Astrocyte of the cerebellum (primary cell): Measurements from ENCODE around the gene PEX10.

Source experiments
- DNase-seq: peaks from one replicate; pipeline ENCODE4 v3.0.0-alpha.2; 2011; ENCODE audit warnings: low read depth
- H3K4me3 ChIP-seq: 2 replicates; pipeline ENCODE4 v1.5.1; 2011; ENCODE audit warnings: mild to moderate bottlenecking, low read depth, low read length, moderate library complexity
- in situ Hi-C: cut with HindIII; loops from 2 replicates; pipeline ENCODE4 v1.10.0; 2017; ENCODE audit warnings: low sequenced_read_pairs
- TF ChIP-seq, protein P1 (sequence below): IDR thresholded peaks from 2 replicates; pipeline ENCODE4 v1.5.1; 2012; ENCODE audit warnings: low read length, low read depth, moderate library complexity, mild to moderate bottlenecking; ENCODE audit errors: missing control alignments

Gene PEX10

DNA sequence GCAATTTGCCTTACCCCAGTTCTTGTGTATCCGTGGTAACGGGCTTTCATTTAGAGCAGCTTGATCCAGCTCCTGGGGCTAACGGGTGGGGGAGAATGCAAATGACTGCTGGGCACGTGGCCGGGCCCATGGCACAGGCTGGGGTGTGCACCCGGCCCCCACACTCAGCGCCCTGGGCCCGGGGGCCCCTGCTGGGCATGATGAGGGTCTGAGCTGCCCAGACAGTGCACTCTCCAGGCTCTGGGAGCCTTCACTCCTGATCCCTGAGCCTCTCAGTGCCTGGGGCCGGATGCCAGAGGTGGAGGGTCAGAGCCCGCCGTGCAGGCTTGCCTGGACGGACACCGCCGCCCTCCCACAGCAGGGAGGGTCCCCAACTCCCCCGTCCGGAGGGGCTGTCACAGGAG lies 20.1 kb upstream of the PEX10 start:
- DNase-seq = no peak
- no peak overlapping the region for H3K4me3 ChIP-seq
- in situ Hi-C loops = no loop called here
- TF ChIP-seq, protein P1, sequence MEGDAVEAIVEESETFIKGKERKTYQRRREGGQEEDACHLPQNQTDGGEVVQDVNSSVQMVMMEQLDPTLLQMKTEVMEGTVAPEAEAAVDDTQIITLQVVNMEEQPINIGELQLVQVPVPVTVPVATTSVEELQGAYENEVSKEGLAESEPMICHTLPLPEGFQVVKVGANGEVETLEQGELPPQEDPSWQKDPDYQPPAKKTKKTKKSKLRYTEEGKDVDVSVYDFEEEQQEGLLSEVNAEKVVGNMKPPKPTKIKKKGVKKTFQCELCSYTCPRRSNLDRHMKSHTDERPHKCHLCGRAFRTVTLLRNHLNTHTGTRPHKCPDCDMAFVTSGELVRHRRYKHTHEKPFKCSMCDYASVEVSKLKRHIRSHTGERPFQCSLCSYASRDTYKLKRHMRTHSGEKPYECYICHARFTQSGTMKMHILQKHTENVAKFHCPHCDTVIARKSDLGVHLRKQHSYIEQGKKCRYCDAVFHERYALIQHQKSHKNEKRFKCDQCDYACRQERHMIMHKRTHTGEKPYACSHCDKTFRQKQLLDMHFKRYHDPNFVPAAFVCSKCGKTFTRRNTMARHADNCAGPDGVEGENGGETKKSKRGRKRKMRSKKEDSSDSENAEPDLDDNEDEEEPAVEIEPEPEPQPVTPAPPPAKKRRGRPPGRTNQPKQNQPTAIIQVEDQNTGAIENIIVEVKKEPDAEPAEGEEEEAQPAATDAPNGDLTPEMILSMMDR = no peak

DNA sequence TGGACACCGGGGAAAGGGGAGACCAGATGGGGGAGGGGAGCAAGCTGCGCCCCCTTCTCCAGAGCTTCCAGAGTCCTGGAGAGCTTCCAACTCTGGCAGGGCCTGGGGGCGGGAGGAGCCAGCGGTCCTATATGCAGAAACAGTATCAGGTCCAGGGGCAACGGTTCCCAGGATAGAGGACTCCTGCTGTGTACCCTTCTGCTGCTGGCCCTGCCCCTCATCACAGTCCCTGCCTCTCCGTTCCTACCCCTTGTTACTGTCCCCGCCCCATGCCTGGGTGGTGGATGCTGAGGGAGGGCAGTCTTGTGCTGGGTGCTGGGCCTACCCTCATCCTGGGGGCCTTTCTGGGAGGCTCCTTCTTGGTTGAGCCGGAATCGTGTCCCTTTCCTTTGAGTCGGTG lies 19.2 kb upstream of the PEX10 start:
- in situ Hi-C loops = no loop called here
- no peak overlapping the region for H3K4me3 ChIP-seq
- TF ChIP-seq, protein P1 = no peak
- no peak for DNase-seq

DNA sequence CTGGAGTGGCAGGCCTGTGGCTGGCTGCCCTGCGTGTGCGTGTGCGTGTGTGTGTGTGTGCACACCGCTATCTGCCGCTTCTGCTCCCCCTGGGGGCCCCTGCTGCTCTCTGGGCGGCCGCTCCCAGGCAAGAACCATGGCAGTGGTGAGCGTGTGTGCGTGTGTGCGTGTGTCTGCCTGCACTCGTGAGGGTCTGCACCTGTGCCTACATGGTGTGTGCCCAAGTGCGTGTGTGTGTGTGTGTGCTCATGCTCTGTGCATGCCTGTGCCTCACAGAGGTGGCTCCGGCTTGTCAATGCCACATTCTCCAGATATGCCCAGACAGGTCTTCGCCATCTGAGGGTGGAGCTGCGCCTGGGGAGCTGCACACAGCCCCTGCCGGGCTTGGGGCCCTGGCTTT lies 18.7 kb upstream of the PEX10 start:
- in situ Hi-C loops = no loop called here
- TF ChIP-seq, protein P1 = no peak
- DNase-seq = no peak
- H3K4me3 ChIP-seq = no peak overlapping the region

- no peak for DNase-seq
- H3K4me3 ChIP-seq = no peak overlapping the region
- in situ Hi-C loops = no loop called here
- TF ChIP-seq, protein P1 = no peak
Observed at GRCh38 chr1:2430592-2430973, 18.2 kb upstream of the PEX10 start.

GRCh38 chr1:2429780-2430591 lies 17.6 kb upstream of the PEX10 start:
- H3K4me3 ChIP-seq = no peak overlapping the region
- DNase-seq = no peak

DNA sequence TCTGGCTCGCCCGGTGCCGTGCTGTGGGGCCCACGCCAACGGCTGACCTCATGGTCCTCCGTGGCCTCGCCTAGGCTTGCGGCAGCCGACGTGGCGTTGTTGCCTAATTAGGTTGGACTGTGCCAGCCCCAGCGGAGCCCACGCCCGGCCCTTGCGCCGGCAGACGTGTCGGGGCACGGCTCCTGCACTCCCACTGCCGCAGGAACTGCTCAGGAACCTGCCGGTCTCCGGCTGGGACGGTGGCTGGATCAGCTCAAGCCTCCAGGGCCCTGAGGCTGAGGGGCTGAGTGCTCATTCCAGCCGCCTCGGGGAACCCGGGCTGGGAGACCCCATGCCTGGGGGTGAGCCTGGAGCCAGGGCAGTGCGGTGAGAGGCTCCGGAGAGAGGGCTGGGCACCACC lies 16.1 kb upstream of the PEX10 start:
- no peak for DNase-seq
- TF ChIP-seq, protein P1 = no peak
- in situ Hi-C loops = loop anchor here (10.0 kb wide), 2 partner anchors 86 to 136 kb away; no protein-coding TSS in a partner anchor
- no peak overlapping the region for H3K4me3 ChIP-seq

More at GRCh38 chr1:2429780-2430591, 17.6 kb upstream of the PEX10 start:
- TF ChIP-seq, protein P1 = peak; percentile 18
- in situ Hi-C loops = loop anchor here (10.0 kb wide), 2 partner anchors 85 to 135 kb away; no protein-coding TSS in a partner anchor
